Heart right ventricle (tissue), 16 donors: ENCODE data around the gene ATP8B1. TPM values are rescaled to one million over a fixed set of nuclear protein-coding genes. Genes with fewer than 3 reads are reported as not detected.

Experiments
- ATAC-seq, 8 donors: fragments of 200-7000 bp; cut with Tn5 transposase; one replicate each; pipeline ENCODE4 v1.9.1; 2020; ENCODE audit warnings: mild to moderate bottlenecking in 8 of 8, moderate library complexity in 8 of 8, moderate number of reproducible peaks in 1 of 8
- DNase-seq, 2 donors: peaks; one replicate each; pipeline ENCODE4 v3.0.0-alpha.2; 2020
- H3K27ac ChIP-seq, 10 donors: fragments of 200-600 bp; sonication (generic) in 2 of 10; one replicate each; pipeline versions ENCODE4 v1.5.0 to v1.8.0; 2020 to 2022; ENCODE audit warnings: mild to moderate bottlenecking in 3 of 10
- H3K27me3 ChIP-seq, 7 donors: fragments of 200-600 bp; one replicate each; pipeline ENCODE4 v1.8.0; 2021 to 2022; ENCODE audit warnings: mild to moderate bottlenecking in 2 of 7
- H3K36me3 ChIP-seq, 9 donors: fragments of 200-600 bp; sonication (generic) in 1 of 9; one replicate each; pipeline versions ENCODE4 v1.5.0 to v1.8.0; 2020 to 2022; ENCODE audit warnings: mild to moderate bottlenecking in 2 of 9
- H3K4me1 ChIP-seq, 9 donors: fragments of 200-600 bp; sonication (generic) in 1 of 9; one replicate each; pipeline versions ENCODE4 v1.5.0 to v1.8.0; 2020 to 2022; ENCODE audit warnings: mild to moderate bottlenecking in 4 of 9
- H3K4me3 ChIP-seq, 10 donors: fragments of 200-600 bp; sonication (generic) in 2 of 10; one replicate each; pipeline versions ENCODE4 v1.5.0 to v1.8.0; 2020 to 2022; ENCODE audit warnings: mild to moderate bottlenecking in 7 of 10, moderate library complexity in 2 of 10
- H3K9me3 ChIP-seq, 11 donors: fragments of 200-600 bp in 10 of 11; sonication (generic) in 2 of 11; one replicate each; pipeline versions ENCODE4 v1.5.0 to v1.8.0; 2013 to 2022; ENCODE audit warnings: mild to moderate bottlenecking in 2 of 11, control low read depth in 1 of 11, moderate library complexity in 1 of 11
- WGBS, 2 donors: extraction: QIAGEN DNeasy Blood & Tissue Kit; methylation state at CpG; one replicate each; pipeline ENCODE4 v1.1.7; 2013; ENCODE audit warnings: inconsistent platforms in 1 of 2; 5-methylcytosine and 5-hydroxymethylcytosine counted together
- intact Hi-C, 10 donors: fragments of 100-400 bp; cut with DNase I; formaldehyde crosslinking; loops; one replicate each; pipeline versions ENCODE4 v1.11.1 to v1.14.2; 2022
- polyA plus RNA-seq, 2 donors: library from polyadenylated mRNA; stranded (reverse); fragments of 200-250 nt; gene quantifications; one replicate each; pipeline ENCODE4 v1.2.3, GENCODE V29; 2013
- total RNA-seq, 10 donors: library from RNA; stranded (reverse); fragmentation: NEBNext Ultra II Directional in 3 of 10; extraction: Animal tissue kit (Norgen Biotek cat#: 25700) in 3 of 10; gene quantifications; one replicate each; pipeline versions ENCODE4 v1.2.1 to v1.2.4, GENCODE V29; 2021 to 2023
- TF ChIP-seq, protein P1 (sequence below), 9 donors: fragments of 200-600 bp; sonication (generic) in 2 of 9; IDR thresholded peaks; one replicate each; pipeline versions ENCODE4 v1.5.0 to v1.8.0; 2021 to 2022; ENCODE audit warnings: antibody characterized with exemption in 9 of 9, mild to moderate bottlenecking in 5 of 9, moderate library complexity in 1 of 9
- donor health status: Arrhythmogenic right ventricular cardiomyopathy.
- donor health status: ischemic (EF 13 %, LVEDD 7.1; RV severe dilation, severe dysfunction).
- donor health status: healthy with polysubstance abuse.
- donor health status: DM: no; HTN: yes; CAD: no.
- donor health status: DM: no; HTN: no; CAD: no.
- donor health status: ischemic (EF 25% LVEDD 6.9; RV normal size, moderate dysfunction).
- donor health status: ischemic (EF 25% LVEDD 5.7; RV mildly dilated, moderate dysfunction).
- donor health status: healthy.
- donor health status: DM: yes; HTN: yes; CAD: no.
- donor health status: Ischemic cardiomyopathy.
- donor health status: ischemic (EF 35%, LVEDD 5.7; RV mildly dilated, moderate dysfunction).
- donor health status: nonischemic (EF 11% LVEDD 7.7; RV severe dilation, severe dysfunction).
- donor health status: DM: yes; HTN: yes; CAD: no.
- donor health status: PGD.
- donor health status: ischemic (EF 29% LVEDD 5.4; RV normal size, mild dysfunction).
- donor health status: nonischemic (EF 23%, LVEDD 6.1; RV moderate dilation, normal function).

ATP8B1 gene
- total and polyA plus RNA-seq, 12 donors: 2.7 to 16.5 (median 7.2) TPM

DNA sequence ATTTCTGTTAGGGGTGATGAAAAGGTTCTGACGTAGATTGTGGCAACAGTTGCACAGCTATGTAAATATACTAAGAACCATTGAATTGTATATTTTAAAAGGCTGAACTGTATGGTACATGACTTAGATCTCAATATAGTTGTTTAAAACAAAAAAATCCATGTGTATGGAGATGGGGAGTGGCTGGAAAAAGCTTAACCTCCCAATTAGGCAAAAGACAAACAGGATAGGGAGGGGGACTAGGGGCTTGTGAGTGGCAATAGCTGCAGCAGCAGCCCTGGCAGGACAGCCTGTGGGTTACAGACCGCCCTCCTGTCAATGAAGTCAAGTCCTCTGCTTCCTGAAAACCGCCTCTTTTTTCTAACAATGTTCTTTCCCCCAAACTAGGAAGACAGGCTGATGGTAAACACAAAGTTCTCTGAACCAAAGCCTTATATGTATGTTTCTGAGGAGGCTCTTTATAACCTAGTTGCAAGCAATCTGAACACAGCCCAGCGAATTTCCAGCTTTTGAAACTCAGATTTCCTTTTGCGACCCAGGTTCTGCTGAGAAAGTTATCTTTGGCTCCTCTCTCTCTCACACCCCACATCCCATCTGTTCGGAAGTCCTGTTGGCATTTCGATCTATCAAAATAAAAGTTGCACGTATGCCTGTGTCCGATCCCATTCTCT is 10.3 kb downstream of the ATP8B1 start:
- Histone ChIP-seq H3K27ac (peak overlapping the region; percentile 54 to 86 (median 68)), H3K27me3 (no peaks in the 10 kb centered on the region), H3K4me1 (peaks cover 15 to 88% (median 66%) of the 10 kb centered on the region in 9 donors), H3K9me3 (peaks cover 0 to 4% (median 0%) of the 10 kb centered on the region in 11 donors), H3K36me3 (peaks cover 0 to 8% (median 0%) of the 10 kb centered on the region in 9 donors), H3K4me3 (peak overlapping the region in 6 of 10 donors; percentile 6 to 39 (median 28))
- 37 to 57% methylated on average over 9 of the region's 9 CpGs for WGBS, 2 donors
- intact Hi-C loops: no loop called here
- TF ChIP-seq, protein P1, sequence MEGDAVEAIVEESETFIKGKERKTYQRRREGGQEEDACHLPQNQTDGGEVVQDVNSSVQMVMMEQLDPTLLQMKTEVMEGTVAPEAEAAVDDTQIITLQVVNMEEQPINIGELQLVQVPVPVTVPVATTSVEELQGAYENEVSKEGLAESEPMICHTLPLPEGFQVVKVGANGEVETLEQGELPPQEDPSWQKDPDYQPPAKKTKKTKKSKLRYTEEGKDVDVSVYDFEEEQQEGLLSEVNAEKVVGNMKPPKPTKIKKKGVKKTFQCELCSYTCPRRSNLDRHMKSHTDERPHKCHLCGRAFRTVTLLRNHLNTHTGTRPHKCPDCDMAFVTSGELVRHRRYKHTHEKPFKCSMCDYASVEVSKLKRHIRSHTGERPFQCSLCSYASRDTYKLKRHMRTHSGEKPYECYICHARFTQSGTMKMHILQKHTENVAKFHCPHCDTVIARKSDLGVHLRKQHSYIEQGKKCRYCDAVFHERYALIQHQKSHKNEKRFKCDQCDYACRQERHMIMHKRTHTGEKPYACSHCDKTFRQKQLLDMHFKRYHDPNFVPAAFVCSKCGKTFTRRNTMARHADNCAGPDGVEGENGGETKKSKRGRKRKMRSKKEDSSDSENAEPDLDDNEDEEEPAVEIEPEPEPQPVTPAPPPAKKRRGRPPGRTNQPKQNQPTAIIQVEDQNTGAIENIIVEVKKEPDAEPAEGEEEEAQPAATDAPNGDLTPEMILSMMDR (IDR thresholded peaks at IDR 0.05): no peak
- peak; percentile 36 to 73 (median 58) for ATAC-seq
- DNase-seq: no peak

DNA sequence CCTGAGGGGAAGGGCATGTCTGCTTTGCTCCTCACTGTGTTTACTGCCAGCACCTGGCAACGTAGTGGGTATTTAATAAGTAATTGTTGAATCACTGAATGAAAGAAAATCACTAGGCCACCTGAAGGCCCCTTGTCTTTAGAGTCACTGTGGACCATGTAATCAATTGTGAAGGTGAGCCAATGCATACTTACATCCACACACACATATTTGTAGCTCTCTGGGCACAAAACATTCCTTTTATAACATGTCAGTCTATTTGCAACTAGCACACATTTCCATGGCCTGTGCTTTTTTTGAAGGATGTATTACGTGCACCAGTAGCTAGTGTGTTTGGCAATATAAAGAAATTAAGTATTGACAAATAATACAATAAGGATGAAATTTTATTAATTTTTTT is 11.2 kb downstream of the ATP8B1 start:
- DNase-seq (no peak), ATAC-seq (no peak)
- Histone ChIP-seq H3K4me1 (peaks cover 17 to 88% (median 62%) of the 10 kb centered on the region in 9 donors), H3K4me3 (no peak overlapping the region), H3K9me3 (peaks cover 0 to 4% (median 0%) of the 10 kb centered on the region in 11 donors), H3K27ac (peak overlapping the region in 9 of 10 donors; percentile 54 to 86 (median 68)), H3K27me3 (no peaks in the 10 kb centered on the region), H3K36me3 (peaks cover 0 to 8% (median 0%) of the 10 kb centered on the region in 9 donors)
- 66 to 70% methylated on average over 2 of the region's 2 CpGs for WGBS, 2 donors
- TF ChIP-seq, protein P1 (IDR thresholded peaks at IDR 0.05): no peak
- intact Hi-C loops: no loop called here

DNA sequence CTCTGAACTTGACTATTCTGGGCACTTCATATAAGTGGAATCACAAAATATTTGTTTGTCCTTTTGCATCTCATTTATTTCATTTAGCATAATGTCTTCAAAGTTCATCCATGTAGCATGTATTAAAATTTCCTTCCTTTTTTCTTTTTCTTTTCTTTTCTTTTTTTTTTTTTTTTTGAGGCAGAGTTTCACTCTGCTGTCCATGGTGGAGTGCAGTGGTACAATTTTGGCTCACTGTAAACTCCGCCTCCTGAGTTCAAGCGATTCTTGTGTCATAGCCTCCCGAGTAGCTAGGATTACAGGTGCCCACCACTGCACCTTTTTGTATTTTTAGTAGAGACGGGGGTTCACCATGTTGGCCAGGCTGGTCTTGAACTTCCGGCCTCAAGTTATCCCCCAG is 11.9 kb downstream of the ATP8B1 start:
- H3K27ac ChIP-seq: peak overlapping the region in 4 of 10 donors; percentile 5 to 86 (median 54)
- no peaks in the 10 kb centered on the region for H3K27me3 ChIP-seq
- no peak overlapping the region for H3K4me3 ChIP-seq
- TF ChIP-seq, protein P1 (IDR thresholded peaks at IDR 0.05): no peak
- H3K4me1 ChIP-seq: peaks cover 18 to 88% (median 58%) of the 10 kb centered on the region in 9 donors
- intact Hi-C loops: no loop called here
- DNase-seq (no peak), ATAC-seq (no peak)
- H3K36me3 ChIP-seq: peaks cover 0 to 8% (median 0%) of the 10 kb centered on the region in 9 donors
- 71 to 80% methylated on average over 5 of the region's 5 CpGs for WGBS, 2 donors
- H3K9me3 ChIP-seq: peaks cover 0 to 4% (median 0%) of the 10 kb centered on the region in 11 donors

DNA sequence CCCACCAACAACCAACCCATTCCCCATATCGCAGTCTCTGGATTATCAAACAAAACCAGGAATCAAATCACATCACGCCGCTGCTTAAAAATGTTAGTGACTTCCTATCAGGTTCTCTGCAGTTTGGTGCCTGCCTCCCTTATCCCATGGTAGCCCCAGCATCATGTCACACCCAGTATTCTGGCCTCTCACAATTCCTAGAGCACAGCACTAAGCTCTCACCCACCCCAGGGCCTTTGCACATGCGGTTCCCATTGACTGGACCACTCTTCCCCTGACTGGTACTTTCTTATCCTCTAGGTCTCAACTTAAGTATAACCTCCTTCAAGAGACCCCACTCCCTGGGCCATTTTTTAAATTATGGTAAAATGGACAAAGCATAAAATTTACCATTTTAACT is 12.8 kb downstream of the ATP8B1 start:
- TF ChIP-seq, protein P1 (IDR thresholded peaks at IDR 0.05): no peak
- H3K9me3 ChIP-seq: peaks cover 0 to 2% (median 0%) of the 10 kb centered on the region in 11 donors
- intact Hi-C loops: no loop called here
- no peak for ATAC-seq
- H3K27me3 ChIP-seq: no peaks in the 10 kb centered on the region
- no peak overlapping the region for H3K4me3 ChIP-seq
- peaks cover 0 to 3% (median 0%) of the 10 kb centered on the region in 9 donors for H3K36me3 ChIP-seq
- H3K27ac ChIP-seq: peak overlapping the region in 4 of 10 donors; percentile 5 to 87 (median 56)
- H3K4me1 ChIP-seq: peaks cover 18 to 94% (median 63%) of the 10 kb centered on the region in 9 donors
- no peak for DNase-seq
- 95 to 99% methylated on average over 4 of the region's 4 CpGs for WGBS, 2 donors
